Stimulated activated CD4-positive, alpha-beta T cell treated with anti-CD3 and anti-CD28 coated beads, Interleukin-1b, Interleukin-23, amount 100 ng/mL, for 4 hours (primary cell): ENCODE data around the gene TMEM179.
"Not testable (repeated sequence)": the region's sequence is repeated elsewhere in the genome, so short reads cannot be mapped to it uniquely, and the experiment has no call there.

ENCODE experiments used
- DNase-seq, 2 donors: peaks; one replicate each; pipeline ENCODE4 v3.0.0-alpha.2; 2020; ENCODE audit warnings: low read depth in 2 of 2

TMEM179 gene

GRCh38 chr14:104604458-104605449, at the start of gene TMEM179:
TMEM179 (minus strand) TSS chr14:104604772; CDS start chr14:104604741, 31 bp downstream.
- DNase-seq = no peak

- DNase-seq = no peak
Observed at GRCh38 chr14:104654119-104654518, 49.5 kb upstream of the TMEM179 start.

- DNase-seq = not testable (repeated sequence)
Observed at GRCh38 chr14:104653130-104653920, 48.8 kb upstream of the TMEM179 start.

GRCh38 chr14:104652386-104652785, 47.8 kb upstream of the TMEM179 start:
- no peak for DNase-seq

DNA sequence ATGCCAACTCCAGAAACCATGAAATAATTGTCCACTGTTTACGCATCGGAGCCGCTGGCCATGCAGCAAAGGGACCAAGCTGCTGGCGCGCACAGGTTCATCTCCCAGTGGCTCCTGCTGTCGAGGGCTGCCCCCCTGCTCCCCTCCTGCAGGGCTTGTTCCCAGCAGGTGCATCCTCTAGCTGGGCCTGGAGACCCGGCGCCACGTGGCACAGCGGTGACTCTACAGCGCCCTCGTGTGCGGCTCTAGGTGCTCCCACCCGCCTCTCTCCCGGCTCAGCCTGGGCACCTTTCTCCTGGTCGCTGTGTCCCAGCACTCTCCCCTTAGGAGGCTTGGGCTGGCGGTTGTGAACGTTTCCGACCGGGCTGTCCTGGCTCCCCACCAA, 47.3 kb upstream of the TMEM179 start:
- no peak for DNase-seq

GRCh38 chr14:104650981-104651875, 46.7 kb upstream of the TMEM179 start:
- DNase-seq = no peak

GRCh38 chr14:104650057-104650980, 45.7 kb upstream of the TMEM179 start:
- peak; percentile 57 to 63 for DNase-seq

DNA sequence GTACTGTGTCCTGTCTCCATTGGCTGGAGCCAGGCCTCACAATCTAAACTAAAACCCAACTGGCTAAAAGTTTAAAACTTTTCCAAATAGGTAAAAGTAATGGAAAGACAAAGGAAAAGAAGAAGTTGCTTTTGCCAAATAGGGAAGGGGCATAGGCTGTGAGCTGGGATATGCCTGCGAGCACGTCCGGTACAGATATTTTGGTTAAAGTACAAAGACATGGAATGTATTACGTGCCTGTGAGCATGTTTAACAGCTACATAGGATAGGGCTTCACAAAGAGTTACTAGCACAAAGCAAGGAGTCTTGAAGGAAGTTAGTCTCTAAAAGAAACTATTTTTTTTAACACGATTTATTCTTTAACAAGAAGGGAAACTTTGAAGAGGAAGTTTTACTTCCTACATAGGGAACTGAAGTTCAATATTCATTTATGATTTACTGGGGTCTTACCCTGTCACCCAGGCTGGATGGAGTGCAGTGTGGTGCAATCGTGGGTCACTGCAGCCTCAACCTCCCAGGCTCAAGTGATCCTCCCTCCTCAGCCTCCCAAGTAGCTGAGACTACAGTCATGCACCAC, 43.0 kb upstream of the TMEM179 start:
- no peak for DNase-seq

- no peak for DNase-seq
Observed at GRCh38 chr14:104644656-104645378, 40.2 kb upstream of the TMEM179 start.

DNA sequence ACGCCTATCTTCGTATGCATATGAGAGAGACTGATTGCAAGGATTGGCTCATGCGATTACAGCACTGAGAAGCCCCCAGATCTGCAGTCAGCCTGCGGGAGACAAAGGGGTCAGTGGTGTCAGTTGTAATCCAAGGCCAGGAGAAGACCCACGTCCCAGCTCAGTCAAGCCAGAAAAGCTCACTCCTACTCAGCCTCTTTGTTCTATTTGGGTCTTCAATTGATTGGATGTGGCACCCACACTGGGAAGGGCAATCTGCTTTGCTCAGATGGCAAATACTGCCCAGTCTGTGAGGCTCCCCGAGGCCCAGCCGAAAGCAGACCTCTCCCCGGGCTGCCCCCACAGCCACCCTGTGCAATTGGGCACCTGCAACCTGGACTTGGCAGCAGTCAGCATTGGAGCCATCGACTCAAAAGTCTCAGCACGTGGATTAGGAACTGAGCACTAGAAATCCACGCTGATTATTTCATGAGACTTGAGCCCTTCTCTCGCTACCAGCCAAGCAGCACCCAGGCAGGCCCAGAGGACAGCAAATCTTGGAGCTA, 39.6 kb upstream of the TMEM179 start:
- DNase-seq = no peak

GRCh38 chr14:104643306-104643705, 38.7 kb upstream of the TMEM179 start:
- DNase-seq = no peak

DNA sequence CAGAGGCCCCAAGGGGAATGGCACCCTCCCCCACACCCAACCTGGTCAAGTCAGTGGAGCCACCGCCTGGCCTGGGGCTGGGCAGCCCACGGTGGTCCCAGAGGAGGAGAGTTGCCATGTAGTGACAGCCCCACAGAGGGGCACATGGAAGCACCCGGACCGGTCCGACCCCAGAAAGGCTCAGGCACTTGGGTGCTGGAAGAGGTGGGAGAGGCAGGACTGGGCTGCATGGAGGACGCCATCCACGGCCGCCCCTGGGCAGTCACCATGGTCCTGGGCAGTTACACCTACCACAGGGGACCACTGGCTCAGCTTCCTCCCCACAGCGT, 37.9 kb upstream of the TMEM179 start:
- no peak for DNase-seq

- DNase-seq = no peak
Observed at GRCh38 chr14:104641753-104642539, 37.4 kb upstream of the TMEM179 start.

DNA sequence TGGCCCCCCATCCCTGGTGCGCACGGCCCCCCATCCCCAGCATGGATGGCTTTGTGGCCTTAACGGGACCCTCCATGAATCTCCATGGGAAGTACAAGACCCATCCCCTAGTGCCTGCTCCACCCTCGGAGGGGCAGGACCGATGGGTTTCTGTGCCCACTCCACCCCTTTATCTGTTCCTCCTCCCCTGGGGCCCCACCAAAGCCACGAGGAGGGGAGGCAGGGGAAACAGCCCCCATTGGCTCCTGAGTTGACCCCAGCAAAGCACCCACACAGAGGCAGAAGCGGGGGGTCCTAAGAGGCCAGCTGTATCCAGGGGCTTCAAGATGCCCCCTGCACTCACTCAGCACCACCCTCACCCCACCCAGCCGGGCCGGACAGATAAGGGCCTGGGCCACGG, 36.1 kb upstream of the TMEM179 start:
- no peak for DNase-seq

DNA sequence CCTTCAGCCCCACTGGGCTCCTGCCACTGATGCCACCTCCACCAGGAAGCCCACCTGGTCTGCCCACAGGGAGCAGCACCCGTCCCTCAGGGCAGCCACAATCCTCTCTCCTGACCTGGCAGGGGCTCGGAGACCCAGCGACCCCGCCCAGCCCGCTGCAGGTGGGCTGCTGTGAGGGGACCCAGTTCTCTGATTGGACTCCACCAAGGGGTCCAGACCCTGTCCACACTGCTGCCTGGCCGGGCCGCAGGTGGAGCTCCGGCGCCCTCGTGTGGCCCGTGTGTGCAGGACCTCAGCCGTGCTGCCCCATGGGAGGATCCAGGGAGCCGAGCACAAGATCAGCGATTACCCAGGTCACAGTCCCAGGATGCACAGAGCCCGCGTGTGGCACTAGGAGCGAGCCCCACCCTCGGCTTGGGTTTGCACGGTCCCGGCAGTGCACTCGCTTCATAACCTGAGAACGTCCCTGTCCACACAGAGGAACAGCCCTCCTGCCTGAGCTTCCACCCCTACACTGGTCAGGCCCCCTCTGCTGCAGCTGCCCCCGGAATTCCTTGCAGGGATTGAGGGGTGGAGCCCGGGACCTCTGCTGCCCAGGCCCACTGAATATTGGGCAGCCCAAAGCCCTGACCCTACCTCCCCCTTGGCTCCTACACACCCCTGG, 35.4 kb upstream of the TMEM179 start:
- DNase-seq = peak; percentile 16 to 38

DNA sequence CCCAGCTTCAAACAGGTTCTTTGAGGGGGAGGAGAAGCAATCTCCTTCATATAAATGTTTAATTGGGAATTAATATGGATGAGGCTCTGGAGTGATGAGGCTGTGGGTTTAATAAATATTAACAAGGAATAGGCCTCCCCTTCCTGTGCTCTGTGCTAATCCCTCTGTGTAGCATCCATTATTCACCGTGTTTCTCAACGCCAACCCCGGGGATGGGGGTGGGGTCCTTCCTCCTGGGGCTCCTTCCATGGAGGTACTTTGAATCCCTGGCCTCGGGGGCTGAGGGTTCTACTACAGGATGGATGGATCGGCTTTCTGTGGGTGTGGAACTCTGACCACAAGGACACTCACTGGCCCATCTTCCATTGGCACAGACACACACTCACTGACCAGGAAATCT, 34.9 kb upstream of the TMEM179 start:
- no peak for DNase-seq

GRCh38 chr14:104638927-104639450, 34.4 kb upstream of the TMEM179 start:
- DNase-seq = no peak

DNA sequence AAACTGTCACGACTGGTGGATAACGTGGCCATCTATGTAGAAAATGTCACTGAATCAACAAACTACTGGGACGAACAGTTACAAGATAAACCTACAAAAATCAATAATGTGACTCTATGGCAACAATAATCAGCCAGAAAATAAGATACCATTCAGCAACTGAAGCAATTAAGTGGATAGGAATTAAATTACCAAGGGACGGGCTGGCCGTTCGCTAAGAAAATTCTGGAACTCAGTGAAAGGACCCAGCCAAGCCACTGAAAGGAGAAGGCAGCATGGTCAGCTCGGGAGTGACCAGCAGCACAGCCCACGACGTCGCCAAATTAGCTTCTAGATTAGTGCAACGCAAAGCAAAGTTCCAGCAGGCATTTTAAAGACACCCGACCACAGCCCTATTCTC, 33.6 kb upstream of the TMEM179 start:
- DNase-seq = no peak
